Tibial nerve (tissue), 3 donors: ENCODE results near the gene TSC22D1.

Source experiments
- POLR2A ChIP-seq, 2 donors: fragments of 450-650 bp; IDR thresholded peaks; one replicate each; pipeline ENCODE4 v1.6.1; 2017; ENCODE audit warnings: antibody characterized with exemption in 2 of 2, mild to moderate bottlenecking in 2 of 2, moderate library complexity in 2 of 2
- TF ChIP-seq, protein P1 (sequence below), 5 experiments: fragments of 200-600 bp in 3 of 5; fragments of 450-650 bp in 2 of 5; sonication (generic) in 3 of 5; IDR thresholded peaks; one replicate each; pipeline ENCODE4 v1.5.1; 2016 to 2019; ENCODE audit warnings: antibody characterized with exemption in 5 of 5, mild to moderate bottlenecking in 3 of 5, moderate library complexity in 2 of 5

DNA sequence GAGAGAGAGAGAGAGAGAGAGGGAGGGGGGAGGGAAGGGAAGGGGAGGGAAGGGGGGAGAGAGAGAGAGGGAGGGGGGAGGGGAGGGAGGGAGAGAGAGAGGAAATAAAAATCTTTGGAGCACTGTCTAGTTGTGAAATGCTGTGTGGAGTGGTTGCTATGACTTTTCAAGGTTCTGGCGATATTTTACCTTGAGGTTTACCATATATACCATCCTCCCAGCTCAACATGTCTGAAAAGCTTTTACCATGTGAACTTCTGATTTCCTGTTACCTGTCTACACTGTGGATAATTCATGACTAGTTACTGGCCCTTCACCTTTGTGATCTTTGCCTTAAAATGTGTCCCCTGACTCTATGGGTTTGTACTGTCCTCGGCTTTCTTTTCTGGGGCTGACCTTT is 164.3 kb downstream of the TSC22D1 start:
- no peak for TF ChIP-seq POLR2A (IDR thresholded peaks at IDR 0.05)
- TF ChIP-seq, protein P1, sequence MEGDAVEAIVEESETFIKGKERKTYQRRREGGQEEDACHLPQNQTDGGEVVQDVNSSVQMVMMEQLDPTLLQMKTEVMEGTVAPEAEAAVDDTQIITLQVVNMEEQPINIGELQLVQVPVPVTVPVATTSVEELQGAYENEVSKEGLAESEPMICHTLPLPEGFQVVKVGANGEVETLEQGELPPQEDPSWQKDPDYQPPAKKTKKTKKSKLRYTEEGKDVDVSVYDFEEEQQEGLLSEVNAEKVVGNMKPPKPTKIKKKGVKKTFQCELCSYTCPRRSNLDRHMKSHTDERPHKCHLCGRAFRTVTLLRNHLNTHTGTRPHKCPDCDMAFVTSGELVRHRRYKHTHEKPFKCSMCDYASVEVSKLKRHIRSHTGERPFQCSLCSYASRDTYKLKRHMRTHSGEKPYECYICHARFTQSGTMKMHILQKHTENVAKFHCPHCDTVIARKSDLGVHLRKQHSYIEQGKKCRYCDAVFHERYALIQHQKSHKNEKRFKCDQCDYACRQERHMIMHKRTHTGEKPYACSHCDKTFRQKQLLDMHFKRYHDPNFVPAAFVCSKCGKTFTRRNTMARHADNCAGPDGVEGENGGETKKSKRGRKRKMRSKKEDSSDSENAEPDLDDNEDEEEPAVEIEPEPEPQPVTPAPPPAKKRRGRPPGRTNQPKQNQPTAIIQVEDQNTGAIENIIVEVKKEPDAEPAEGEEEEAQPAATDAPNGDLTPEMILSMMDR (IDR thresholded peaks at IDR 0.05): no peak
